GM19372 (cell line): ENCODE results near the gene IRS1.

Experiments used
- ATAC-seq: cut with Tn5 transposase; IDR thresholded peaks from one replicate; pipeline ENCODE4 v1.9.1; 2021; ENCODE audit warnings: mild to moderate bottlenecking, low read depth, moderate library complexity; ENCODE audit not compliant: unreplicated experiment

The IRS1 gene

GRCh38 chr2:226793646-226794045 is 6.0 kb downstream of the IRS1 start:
- ATAC-seq = no peak

- no peak for ATAC-seq
Observed at GRCh38 chr2:226792155-226792881, 7.3 kb downstream of the IRS1 start.

GRCh38 chr2:226791487-226792081 is 8.0 kb downstream of the IRS1 start:
- ATAC-seq = peak; percentile 99

GRCh38 chr2:226791056-226791486 is 8.5 kb downstream of the IRS1 start:
- peak; percentile 60 for ATAC-seq

GRCh38 chr2:226790431-226790830 is 9.2 kb downstream of the IRS1 start:
- ATAC-seq = no peak

GRCh38 chr2:226790011-226790410 is 9.6 kb downstream of the IRS1 start:
- no peak for ATAC-seq

GRCh38 chr2:226788881-226789490 is 10.6 kb downstream of the IRS1 start:
- ATAC-seq = no peak

GRCh38 chr2:226788064-226788463 is 11.6 kb downstream of the IRS1 start:
- no peak for ATAC-seq

GRCh38 chr2:226783885-226784284 is 15.7 kb downstream of the IRS1 start:
- ATAC-seq = no peak

GRCh38 chr2:226782092-226782713 is 17.4 kb downstream of the IRS1 start:
- ATAC-seq = no peak

- no peak for ATAC-seq
Observed at GRCh38 chr2:226780431-226780830, 19.2 kb downstream of the IRS1 start.

GRCh38 chr2:226777611-226778010 is 22.0 kb downstream of the IRS1 start:
- ATAC-seq = no peak

- no peak for ATAC-seq
Observed at GRCh38 chr2:226776104-226776503, 23.5 kb downstream of the IRS1 start.

- no peak for ATAC-seq
Observed at GRCh38 chr2:226775032-226775509, 24.5 kb downstream of the IRS1 start.

- ATAC-seq = peak; percentile 19
Observed at GRCh38 chr2:226773291-226773690, 26.3 kb downstream of the IRS1 start.

- peak; percentile 96 for ATAC-seq
Observed at GRCh38 chr2:226772389-226773179, 27.0 kb downstream of the IRS1 start.

- no peak for ATAC-seq
Observed at GRCh38 chr2:226771067-226771466, 28.6 kb downstream of the IRS1 start.

- no peak for ATAC-seq
Observed at GRCh38 chr2:226767056-226767813, 32.4 kb downstream of the IRS1 start.

- no peak for ATAC-seq
Observed at GRCh38 chr2:226766352-226767055, 33.1 kb downstream of the IRS1 start.
